WTC11 (cell line): ENCODE measurements around the gene CTNNA1.

Experiments used
- CBFB ChIP-seq: sonication (generic); formaldehyde crosslinking; IDR thresholded peaks from 2 replicates; pipeline ENCODE4 v1.8.1; 2022; ENCODE audit warnings: mild to moderate bottlenecking, low read depth, missing genetic modification reagents
- ELF4 ChIP-seq: sonication (generic); formaldehyde crosslinking; IDR thresholded peaks from 2 replicates; pipeline ENCODE4 v1.8.1; 2022; ENCODE audit warnings: low read depth, mild to moderate bottlenecking, moderate library complexity, missing genetic modification reagents
- EMX1 ChIP-seq: fragments of 250-450 bp; sonication (Bioruptor Pico); IDR thresholded peaks from 2 replicates; pipeline ENCODE4 v1.8.0; 2021; ENCODE audit warnings: mild to moderate bottlenecking
- ETV6 ChIP-seq: sonication (generic); formaldehyde crosslinking; IDR thresholded peaks from 2 replicates; pipeline ENCODE4 v1.8.1; 2022; ENCODE audit warnings: mild to moderate bottlenecking, missing genetic modification reagents
- JUN ChIP-seq: sonication (generic); formaldehyde crosslinking; IDR thresholded peaks from 2 replicates; pipeline ENCODE4 v1.8.0; 2023; ENCODE audit warnings: mild to moderate bottlenecking, missing genetic modification reagents
- NR1H2 ChIP-seq: sonication (generic); formaldehyde crosslinking; IDR thresholded peaks from 2 replicates; pipeline ENCODE4 v1.9.0; 2021; ENCODE audit warnings: mild to moderate bottlenecking, moderate library complexity, missing genetic modification reagents
- TEAD4 ChIP-seq: sonication (generic); formaldehyde crosslinking; IDR thresholded peaks from 2 replicates; pipeline ENCODE4 v1.8.0; 2022; ENCODE audit warnings: mild to moderate bottlenecking, missing genetic modification reagents
- ZNF263 ChIP-seq: sonication (generic); formaldehyde crosslinking; IDR thresholded peaks from 2 replicates; pipeline ENCODE4 v1.8.1; 2022; ENCODE audit warnings: low read depth, mild to moderate bottlenecking, moderate library complexity, missing genetic modification reagents
- TF ChIP-seq, protein P1 (sequence below): fragments of 200-600 bp; IDR thresholded peaks from 2 replicates; pipeline ENCODE4 v1.8.0; 2022; ENCODE audit warnings: antibody characterized with exemption
- TF ChIP-seq, protein P2 (sequence below): sonication (generic); formaldehyde crosslinking; IDR thresholded peaks from 2 replicates; pipeline ENCODE4 v1.8.1; 2022; ENCODE audit warnings: low read depth, missing genetic modification reagents, borderline replicate concordance
- TF ChIP-seq, protein P3 (sequence below): sonication (generic); formaldehyde crosslinking; IDR thresholded peaks from 2 replicates; pipeline ENCODE4 v1.8.0; 2022; ENCODE audit warnings: mild to moderate bottlenecking, missing genetic modification reagents

DNA sequence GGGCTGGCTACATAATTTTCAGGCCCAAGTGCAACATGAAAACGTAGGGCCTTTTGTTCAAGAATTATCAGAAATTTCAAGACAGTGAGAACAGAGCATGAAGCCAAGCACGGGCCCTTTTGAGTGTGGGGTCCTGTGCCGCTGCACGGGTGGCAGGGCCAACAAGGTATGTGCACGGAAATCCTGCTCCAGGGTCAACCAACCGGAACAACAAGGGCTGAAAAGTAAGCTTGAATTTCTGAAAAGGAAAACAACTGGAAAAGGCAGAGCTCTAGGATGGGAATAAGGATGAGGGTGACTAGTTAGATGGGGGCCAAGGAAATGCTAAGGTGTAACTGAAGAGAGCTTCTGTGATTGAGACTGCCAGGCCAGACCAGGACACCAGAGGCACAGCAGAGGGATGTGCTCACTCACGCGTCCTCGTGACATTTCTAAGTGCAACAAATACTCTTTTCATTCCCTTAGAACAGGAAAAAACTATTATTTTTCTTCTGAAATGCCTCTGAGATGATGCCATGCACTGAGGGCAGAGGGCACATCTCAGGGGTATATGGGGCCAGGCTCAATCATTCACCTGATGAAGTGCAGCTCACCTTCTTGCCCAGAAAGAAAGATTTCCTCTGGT lies 202.6 kb downstream of the CTNNA1 start:
- TF ChIP-seq, protein P1, sequence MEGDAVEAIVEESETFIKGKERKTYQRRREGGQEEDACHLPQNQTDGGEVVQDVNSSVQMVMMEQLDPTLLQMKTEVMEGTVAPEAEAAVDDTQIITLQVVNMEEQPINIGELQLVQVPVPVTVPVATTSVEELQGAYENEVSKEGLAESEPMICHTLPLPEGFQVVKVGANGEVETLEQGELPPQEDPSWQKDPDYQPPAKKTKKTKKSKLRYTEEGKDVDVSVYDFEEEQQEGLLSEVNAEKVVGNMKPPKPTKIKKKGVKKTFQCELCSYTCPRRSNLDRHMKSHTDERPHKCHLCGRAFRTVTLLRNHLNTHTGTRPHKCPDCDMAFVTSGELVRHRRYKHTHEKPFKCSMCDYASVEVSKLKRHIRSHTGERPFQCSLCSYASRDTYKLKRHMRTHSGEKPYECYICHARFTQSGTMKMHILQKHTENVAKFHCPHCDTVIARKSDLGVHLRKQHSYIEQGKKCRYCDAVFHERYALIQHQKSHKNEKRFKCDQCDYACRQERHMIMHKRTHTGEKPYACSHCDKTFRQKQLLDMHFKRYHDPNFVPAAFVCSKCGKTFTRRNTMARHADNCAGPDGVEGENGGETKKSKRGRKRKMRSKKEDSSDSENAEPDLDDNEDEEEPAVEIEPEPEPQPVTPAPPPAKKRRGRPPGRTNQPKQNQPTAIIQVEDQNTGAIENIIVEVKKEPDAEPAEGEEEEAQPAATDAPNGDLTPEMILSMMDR: no peak
- no peak for TF ChIP-seq EMX1 (CRISPR knock-in tag)
- no peak for TF ChIP-seq CBFB (CRISPR knock-in tag)
- TF ChIP-seq ELF4 (CRISPR knock-in tag): no peak
- no peak for TF ChIP-seq TEAD4 (CRISPR knock-in tag)
- TF ChIP-seq, protein P2, sequence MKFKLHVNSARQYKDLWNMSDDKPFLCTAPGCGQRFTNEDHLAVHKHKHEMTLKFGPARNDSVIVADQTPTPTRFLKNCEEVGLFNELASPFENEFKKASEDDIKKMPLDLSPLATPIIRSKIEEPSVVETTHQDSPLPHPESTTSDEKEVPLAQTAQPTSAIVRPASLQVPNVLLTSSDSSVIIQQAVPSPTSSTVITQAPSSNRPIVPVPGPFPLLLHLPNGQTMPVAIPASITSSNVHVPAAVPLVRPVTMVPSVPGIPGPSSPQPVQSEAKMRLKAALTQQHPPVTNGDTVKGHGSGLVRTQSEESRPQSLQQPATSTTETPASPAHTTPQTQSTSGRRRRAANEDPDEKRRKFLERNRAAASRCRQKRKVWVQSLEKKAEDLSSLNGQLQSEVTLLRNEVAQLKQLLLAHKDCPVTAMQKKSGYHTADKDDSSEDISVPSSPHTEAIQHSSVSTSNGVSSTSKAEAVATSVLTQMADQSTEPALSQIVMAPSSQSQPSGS (CRISPR knock-in tag): no peak
- TF ChIP-seq ETV6 (CRISPR knock-in tag): no peak
- TF ChIP-seq ZNF263 (CRISPR knock-in tag): no peak
- no peak for TF ChIP-seq NR1H2 (CRISPR knock-in tag)
- TF ChIP-seq, protein P3, sequence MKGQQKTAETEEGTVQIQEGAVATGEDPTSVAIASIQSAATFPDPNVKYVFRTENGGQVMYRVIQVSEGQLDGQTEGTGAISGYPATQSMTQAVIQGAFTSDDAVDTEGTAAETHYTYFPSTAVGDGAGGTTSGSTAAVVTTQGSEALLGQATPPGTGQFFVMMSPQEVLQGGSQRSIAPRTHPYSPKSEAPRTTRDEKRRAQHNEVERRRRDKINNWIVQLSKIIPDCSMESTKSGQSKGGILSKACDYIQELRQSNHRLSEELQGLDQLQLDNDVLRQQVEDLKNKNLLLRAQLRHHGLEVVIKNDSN (CRISPR knock-in tag): no peak
- TF ChIP-seq JUN: no peak
